AG04450 (cell line): ENCODE measurements around the gene TEPSIN. TPM values are rescaled to one million over a fixed set of nuclear protein-coding genes. Genes with fewer than 3 reads are reported as not detected.

Experiments used
- CTCF ChIA-PET: fragments of 300-600, 350-600 bp; formaldehyde crosslinking; extraction: SDS; loops from one replicate; lab custom pipeline; 2022; ENCODE audit warnings: antibody characterized with exemption, inconsistent platforms; lab: Charles Lee
- POLR2A ChIA-PET: fragments of 350-600 bp; formaldehyde crosslinking; extraction: SDS; loops from one replicate; lab custom pipeline; 2021; ENCODE audit warnings: antibody characterized with exemption, inconsistent platforms; lab: Yijun Ruan, JAX
- DNase-seq: peaks from one replicate; pipeline ENCODE4 v3.0.0-alpha.2; 2011; ENCODE audit warnings: low read depth, low spot score
- H3K27ac ChIP-seq: one replicate; pipeline ENCODE4 v1.5.1; 2012; ENCODE audit warnings: low read depth, low read length, control low read depth
- H3K27me3 ChIP-seq: one replicate; pipeline ENCODE4 v1.6.0; 2012; ENCODE audit warnings: low read length; ENCODE audit not compliant: control insufficient read depth, insufficient read depth
- H3K4me3 ChIP-seq: 2 replicates; pipeline ENCODE4 v1.5.1; 2011; ENCODE audit warnings: mild to moderate bottlenecking, low read depth, low read length, control low read depth
- H3K9me3 ChIP-seq: 2 replicates; pipeline ENCODE4 v1.5.1; 2012; ENCODE audit warnings: low read length; ENCODE audit not compliant: control insufficient read depth, insufficient read depth
- CTCF ChIP-seq: IDR thresholded peaks from 2 replicates; pipeline ENCODE4 v1.5.1; 2011; ENCODE audit warnings: low read depth, low read length, control low read depth, inconsistent platforms
- polyA plus RNA-seq: library from polyadenylated mRNA; depleted of rRNA; stranded (reverse); fragments of >200 nt; gene quantifications from 2 replicates; pipeline ENCODE4 v1.2.3, GENCODE V29; 2011

Gene TEPSIN
- polyA plus RNA-seq, 1 experiment = 7.5 TPM

- ChIA-PET CTCF (no interaction called here), POLR2A (no interaction called here)
- H3K27me3 ChIP-seq = no peaks in the 10 kb centered on the region
- DNase-seq = no peak
- no peaks in the 10 kb centered on the region; the same call in 1 of the 2 replicates for H3K9me3 ChIP-seq
- no peak overlapping the region for H3K4me3 ChIP-seq
- H3K27ac ChIP-seq = no peak overlapping the region
- TF ChIP-seq CTCF = no peak
Measured at GRCh38 chr17:81234940-81235821, 3.7 kb downstream of the TEPSIN start.

- DNase-seq = no peak
- TF ChIP-seq CTCF = no peak
- Histone ChIP-seq H3K9me3 (no peaks in the 10 kb centered on the region; the same call in 1 of the 2 replicates), H3K27ac (no peak overlapping the region), H3K27me3 (no peaks in the 10 kb centered on the region), H3K4me3 (no peak overlapping the region)
- ChIA-PET CTCF (no interaction called here), POLR2A (interaction anchor here (0.6 kb wide), 1 partner anchor 274 kb away, joined by 3 read pairs; no protein-coding TSS in a partner anchor)
Measured at GRCh38 chr17:81234506-81234855, 4.4 kb downstream of the TEPSIN start.

- TF ChIP-seq CTCF = no peak
- Histone ChIP-seq H3K27me3 (no peaks in the 10 kb centered on the region), H3K4me3 (no peak overlapping the region), H3K27ac (no peak overlapping the region), H3K9me3 (no peaks in the 10 kb centered on the region; the same call in 1 of the 2 replicates)
- no peak for DNase-seq
- ChIA-PET CTCF (no interaction called here), POLR2A (interaction anchor here (0.6 kb wide), 1 partner anchor 274 kb away, joined by 3 read pairs; no protein-coding TSS in a partner anchor)
Measured at GRCh38 chr17:81233811-81234505, 4.9 kb downstream of the TEPSIN start.

- Histone ChIP-seq H3K27ac (no peak overlapping the region), H3K4me3 (no peak overlapping the region), H3K27me3 (no peaks in the 10 kb centered on the region), H3K9me3 (no peaks in the 10 kb centered on the region; the same call in 1 of the 2 replicates)
- DNase-seq = no peak
- no peak for TF ChIP-seq CTCF
- ChIA-PET POLR2A (no interaction called here), CTCF (no interaction called here)
Measured at GRCh38 chr17:81233316-81233715, 5.5 kb downstream of the TEPSIN start.
